ENCODE measurements around the gene GTSF1L.

Gene GTSF1L

DNA sequence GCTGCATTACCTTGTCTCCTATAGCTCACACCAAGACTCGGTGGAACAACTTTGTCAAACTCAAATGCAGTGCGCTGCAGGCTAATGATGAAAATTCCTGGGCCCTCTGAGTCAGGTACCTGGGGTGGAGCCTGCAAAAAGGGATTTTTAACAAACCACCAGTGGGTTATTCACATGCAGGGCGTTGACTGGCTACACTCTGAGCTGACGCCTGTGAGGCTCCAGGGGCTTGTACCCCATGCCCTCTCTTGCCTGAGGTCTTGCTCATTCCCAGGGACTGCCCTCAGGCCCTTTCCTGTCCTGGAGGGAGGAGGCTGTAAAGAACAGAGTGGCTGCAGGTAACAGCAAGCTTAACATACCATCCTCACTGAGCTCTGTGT lies 9.2 kb downstream of the GTSF1L start:
- DNase-seq (ENCODE audit: low read depth) = peak; percentile 25
- H3K4me3 ChIP-seq (ENCODE audit: low read length) = no peak overlapping the region
- no peak for TF ChIP-seq CTCF (IDR thresholded peaks at IDR 0.05; ENCODE audit: insufficient read depth, low read depth, low read length, missing control alignments)

GRCh38 chr20:43716757-43717615 lies 9.8 kb downstream of the GTSF1L start:
- no peak for TF ChIP-seq CTCF (IDR thresholded peaks at IDR 0.05; ENCODE audit: insufficient read depth, low read depth, low read length, missing control alignments)
- H3K4me3 ChIP-seq (ENCODE audit: low read length) = no peak overlapping the region
- DNase-seq (ENCODE audit: low read depth) = no peak

GRCh38 chr20:43716123-43716522 lies 10.7 kb downstream of the GTSF1L start:
- no peak for DNase-seq (ENCODE audit: low read depth)
- no peak for TF ChIP-seq CTCF (IDR thresholded peaks at IDR 0.05; ENCODE audit: insufficient read depth, low read depth, low read length, missing control alignments)
- H3K4me3 ChIP-seq (ENCODE audit: low read length) = no peak overlapping the region

DNA sequence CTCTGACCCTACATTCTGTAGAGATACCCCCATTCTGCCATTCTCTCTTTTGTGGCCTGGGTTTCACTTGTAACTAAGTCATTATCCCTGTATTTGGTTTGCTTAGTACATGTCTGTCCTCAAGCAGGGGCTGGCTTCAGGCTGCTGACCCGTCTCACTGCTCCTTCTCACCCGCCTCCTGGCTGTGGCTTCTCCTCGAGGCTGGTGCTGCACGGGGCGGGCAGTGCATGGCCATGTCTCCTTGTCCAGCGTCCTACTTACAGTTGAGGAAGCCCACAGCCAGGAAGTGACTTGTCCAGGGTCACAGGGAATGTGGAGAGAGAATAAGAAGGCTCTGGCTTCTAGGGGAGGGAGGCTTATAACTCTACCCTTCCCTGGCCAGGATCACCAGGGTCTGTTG lies 11.3 kb downstream of the GTSF1L start:
- TF ChIP-seq CTCF (IDR thresholded peaks at IDR 0.05; ENCODE audit: insufficient read depth, low read depth, low read length, missing control alignments) = no peak
- no peak overlapping the region for H3K4me3 ChIP-seq (ENCODE audit: low read length)
- DNase-seq (ENCODE audit: low read depth) = no peak

GRCh38 chr20:43715044-43715443 lies 11.8 kb downstream of the GTSF1L start:
- H3K4me3 ChIP-seq (ENCODE audit: low read length) = no peak overlapping the region
- TF ChIP-seq CTCF (IDR thresholded peaks at IDR 0.05; ENCODE audit: insufficient read depth, low read depth, low read length, missing control alignments) = no peak
- DNase-seq (ENCODE audit: low read depth) = no peak

DNA sequence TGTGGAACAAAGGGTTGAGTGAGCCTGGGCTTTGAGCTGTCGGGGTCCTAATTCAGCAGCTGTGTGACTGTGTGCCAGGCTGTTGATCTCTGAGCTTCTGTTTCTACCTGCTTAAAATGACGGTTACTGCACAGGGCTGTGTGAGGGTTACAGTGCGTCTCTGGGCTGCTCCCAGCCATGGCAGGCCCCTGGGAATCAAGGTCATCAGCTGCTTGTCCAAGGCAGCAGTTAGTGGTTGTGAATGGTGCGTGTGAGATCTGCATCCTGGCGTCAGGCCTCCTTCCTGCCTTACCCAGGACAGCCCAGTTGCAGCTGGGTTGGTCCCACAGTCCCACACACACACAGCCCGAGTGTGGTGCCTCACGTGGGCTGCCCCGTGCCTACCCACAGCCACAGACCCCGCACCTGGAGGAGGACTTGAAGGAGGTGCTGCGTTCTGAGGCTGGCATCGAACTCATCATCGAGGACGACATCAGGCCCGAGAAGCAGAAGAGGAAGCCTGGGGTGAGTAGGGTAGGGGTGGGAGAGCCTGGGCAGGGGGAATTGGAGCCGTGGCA lies 15.6 kb downstream of the GTSF1L start:
- no peak overlapping the region for H3K4me3 ChIP-seq (ENCODE audit: low read length)
- TF ChIP-seq CTCF (IDR thresholded peaks at IDR 0.05; ENCODE audit: insufficient read depth, low read depth, low read length, missing control alignments) = no peak
- DNase-seq (ENCODE audit: low read depth) = no peak

Data from epithelial cell of esophagus (primary cell).